H9 (cell line): ENCODE results near the gene TMED5. TPM values are rescaled to one million over a fixed set of nuclear protein-coding genes. Genes with fewer than 3 reads are reported as not detected.

ENCODE experiments used
- DNase-seq: peaks from one replicate; pipeline ENCODE4 v3.0.0-alpha.2; 2017
- H2AFZ ChIP-seq: one replicate; pipeline ENCODE4 v1.6.1; 2013; ENCODE audit warnings: mild to moderate bottlenecking, low read length, control low read depth, moderate library complexity
- H2AK5ac ChIP-seq: 2 replicates; pipeline ENCODE4 v1.6.1; 2013; ENCODE audit warnings: low read length, control low read depth, mixed read lengths; ENCODE audit not compliant: insufficient read length
- H2BK120ac ChIP-seq: one replicate; pipeline ENCODE4 v1.6.1; 2013; ENCODE audit warnings: low read depth, mild to moderate bottlenecking, low read length, control low read depth, inconsistent platforms; ENCODE audit not compliant: poor library complexity, severe bottlenecking
- H2BK12ac ChIP-seq: 2 replicates; pipeline ENCODE4 v1.6.1; 2013; ENCODE audit warnings: low read length, control low read depth, mixed read lengths, low read depth; ENCODE audit not compliant: insufficient read length
- H2BK15ac ChIP-seq: 2 replicates; pipeline ENCODE4 v1.6.1; 2013; ENCODE audit warnings: low read depth, low read length, control low read depth
- H2BK20ac ChIP-seq: one replicate; pipeline ENCODE4 v1.6.1; 2013; ENCODE audit warnings: low read depth, mild to moderate bottlenecking, low read length, control low read depth, inconsistent platforms; ENCODE audit not compliant: poor library complexity, severe bottlenecking
- H2BK5ac ChIP-seq: 2 replicates; pipeline ENCODE4 v1.6.1; 2013; ENCODE audit warnings: low read length, control low read depth, mixed read lengths; ENCODE audit not compliant: insufficient read length
- H3K14ac ChIP-seq: 2 replicates; pipeline ENCODE4 v1.6.1; 2013; ENCODE audit warnings: low read length, control low read depth; ENCODE audit not compliant: insufficient read depth
- H3K18ac ChIP-seq: 2 replicates; pipeline ENCODE4 v1.6.1; 2013; ENCODE audit warnings: low read depth, mild to moderate bottlenecking, mixed read lengths, low read length, control low read depth; ENCODE audit not compliant: insufficient read length
- H3K23ac ChIP-seq: 2 replicates; pipeline ENCODE4 v1.6.1; 2013; ENCODE audit warnings: low read length, control low read depth, mixed read lengths, low read depth; ENCODE audit not compliant: insufficient read length
- H3K23me2 ChIP-seq: 2 replicates; pipeline ENCODE4 v1.6.1; 2013; ENCODE audit warnings: low read depth, mild to moderate bottlenecking, mixed read lengths, low read length, control low read depth; ENCODE audit not compliant: insufficient read length, poor library complexity, severe bottlenecking
- H3K27ac ChIP-seq: 2 replicates; pipeline ENCODE4 v1.5.1; 2013; ENCODE audit warnings: low read length, control low read depth, mixed read lengths, low read depth; ENCODE audit not compliant: insufficient read length
- H3K27me3 ChIP-seq: 2 replicates; pipeline ENCODE4 v1.6.1; 2013; ENCODE audit warnings: low read length, control low read depth, inconsistent platforms; ENCODE audit not compliant: insufficient read depth
- H3K4ac ChIP-seq: 2 replicates; pipeline ENCODE4 v1.6.1; 2013; ENCODE audit warnings: low read depth, mild to moderate bottlenecking, control low read depth, inconsistent platforms, low read length, moderate library complexity
- H3K4me1 ChIP-seq: 2 replicates; pipeline ENCODE4 v1.6.1; 2013; ENCODE audit warnings: low read length, control low read depth, inconsistent platforms; ENCODE audit not compliant: insufficient read depth
- H3K4me2 ChIP-seq: 2 replicates; pipeline ENCODE4 v1.6.1; 2013; ENCODE audit warnings: low read length, control low read depth, mixed read lengths; ENCODE audit not compliant: insufficient read length, insufficient read depth
- H3K56ac ChIP-seq: 2 replicates; pipeline ENCODE4 v1.6.1; 2013; ENCODE audit warnings: low read depth, mild to moderate bottlenecking, mixed read lengths, low read length, control low read depth; ENCODE audit not compliant: insufficient read length
- H3K79me1 ChIP-seq: 2 replicates; pipeline ENCODE4 v1.6.1; 2013; ENCODE audit warnings: low read depth, mild to moderate bottlenecking, moderate library complexity, low read length, control low read depth, inconsistent platforms; ENCODE audit not compliant: insufficient read depth, poor library complexity, severe bottlenecking
- H3K79me2 ChIP-seq: 2 replicates; pipeline ENCODE4 v1.6.1; 2013; ENCODE audit warnings: low read length, control low read depth, inconsistent platforms; ENCODE audit not compliant: insufficient read depth
- H3K9ac ChIP-seq: 2 replicates; pipeline ENCODE4 v1.6.1; 2013; ENCODE audit warnings: low read length, control low read depth, mixed read lengths; ENCODE audit not compliant: insufficient read length; ENCODE audit errors: extremely low read depth
- H3K9me3 ChIP-seq: one replicate; pipeline ENCODE4 v1.6.1; 2013; ENCODE audit warnings: low read depth, low read length, inconsistent platforms; ENCODE audit not compliant: control insufficient read depth
- H3T11ph ChIP-seq: one replicate; pipeline ENCODE4 v1.6.1; 2013; ENCODE audit warnings: mild to moderate bottlenecking, low read length, control low read depth, inconsistent platforms
- H4K20me1 ChIP-seq: one replicate; pipeline ENCODE4 v1.6.1; 2013; ENCODE audit not compliant: control insufficient read depth, insufficient read length, insufficient read depth
- H4K5ac ChIP-seq: 2 replicates; pipeline ENCODE4 v1.6.1; 2013; ENCODE audit warnings: low read depth, mild to moderate bottlenecking, mixed read lengths, low read length, control low read depth; ENCODE audit not compliant: insufficient read length
- H4K8ac ChIP-seq: replicated peaks from 2 replicates; pipeline ENCODE4 v1.6.1; 2013; ENCODE audit warnings: low read length, control low read depth, mixed read lengths, low read depth; ENCODE audit not compliant: insufficient read length
- H4K91ac ChIP-seq: 2 replicates; pipeline ENCODE4 v1.6.1; 2013; ENCODE audit warnings: low read depth, mild to moderate bottlenecking, moderate library complexity, mixed read lengths, low read length, control low read depth; ENCODE audit not compliant: insufficient read length
- H3K27ac Mint-ChIP-seq, 3 experiments: 2 replicates in 2 of 3; 3 replicates in 1 of 3; pipeline ENCODE4 v1.8.0; 2020 to 2021; ENCODE audit warnings: mixed read lengths in 3 of 3, mild to moderate bottlenecking in 1 of 3, moderate library complexity in 1 of 3
- H3K27me3 Mint-ChIP-seq: 2 replicates; pipeline ENCODE4 v1.8.0; 2021; ENCODE audit warnings: low read depth, mild to moderate bottlenecking, moderate library complexity, mixed read lengths
- H3K36me3 Mint-ChIP-seq, 3 experiments: 2 replicates in 2 of 3; 3 replicates in 1 of 3; pipeline ENCODE4 v1.8.0; 2020 to 2021; ENCODE audit warnings: low read depth in 3 of 3, mixed read lengths in 3 of 3; ENCODE audit not compliant: insufficient read depth in 1 of 3
- H3K4me1 Mint-ChIP-seq, 2 experiments: 2 replicates each; pipeline ENCODE4 v1.8.0; 2020; ENCODE audit warnings: mixed read lengths in 2 of 2
- H3K4me3 Mint-ChIP-seq, 2 experiments: 2 replicates in 1 of 2; 3 replicates in 1 of 2; pipeline ENCODE4 v1.8.0; 2020 to 2021; ENCODE audit warnings: mild to moderate bottlenecking in 2 of 2, mixed read lengths in 2 of 2, moderate library complexity in 1 of 2
- H3K9me3 Mint-ChIP-seq, 2 experiments: 2 replicates in 1 of 2; 3 replicates in 1 of 2; pipeline ENCODE4 v1.8.0; 2020; ENCODE audit warnings: mild to moderate bottlenecking in 2 of 2, mixed read lengths in 2 of 2, moderate library complexity in 1 of 2
- CTCF ChIP-seq: fragments of 200-600 bp; sonication (generic); conservative IDR thresholded peaks from 3 replicates; pipeline ENCODE4 v1.8.0; 2021; ENCODE audit warnings: antibody characterized with exemption, mild to moderate bottlenecking
- WGBS: extraction: QIAGEN DNeasy Blood & Tissue Kit; methylation state at CpG from one replicate; pipeline ENCODE4 v1.1.7; 2013; ENCODE audit warnings: missing lambda C conversion rate, low lambda C conversion rate, mixed read lengths; ENCODE audit not compliant: insufficient read length; ENCODE audit errors: extremely low coverage; 5-methylcytosine and 5-hydroxymethylcytosine counted together
- total RNA-seq: library from RNA; stranded (reverse); gene quantifications from 2 replicates; pipeline ENCODE4 v1.2.1, GENCODE V29; 2021

Gene TMED5
- total RNA-seq, 1 experiment from 2014 or later, result 35.0 TPM

DNA sequence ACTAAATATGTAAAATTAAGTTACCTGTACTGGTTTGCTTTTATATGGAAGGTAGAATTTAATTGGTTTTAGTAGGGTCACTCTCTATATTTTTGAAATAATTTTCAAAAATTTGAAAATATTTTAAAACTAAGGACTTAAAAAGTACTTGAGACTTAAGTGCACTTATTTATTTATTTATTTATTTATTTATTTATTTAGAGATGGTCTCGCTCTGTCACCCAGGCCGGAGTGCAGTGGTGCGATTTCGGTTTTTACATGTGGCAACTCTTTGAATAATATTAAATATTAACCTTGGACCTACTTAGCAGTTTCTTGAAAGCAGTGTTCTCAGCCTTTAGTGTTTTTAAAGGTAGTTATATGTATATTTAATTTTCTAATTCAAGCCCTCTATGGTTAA is 36.4 kb downstream of the TMED5 start:
- no peaks in the 10 kb centered on the region for H3K79me2 ChIP-seq
- H3K4me1 ChIP-seq, result no peaks in the 10 kb centered on the region

More for the DNA sequence above, 36.4 kb downstream of the TMED5 start:
- peaks cover 9 to 32% (median 31%) of the 10 kb centered on the region in 3 experiments for H3K36me3 Mint-ChIP-seq
- Histone ChIP-seq H3K79me1 (peaks cover 2% of the 10 kb centered on the region), H3K56ac (no peak overlapping the region), H2AK5ac (no peak overlapping the region), H2BK20ac (no peak overlapping the region), H3K23ac (no peak overlapping the region), H2BK120ac (no peak overlapping the region), H2AFZ (no peak overlapping the region), H4K8ac (no peak overlapping the region), H3K4me2 (no peak overlapping the region), H4K91ac (no peak overlapping the region), H3K9me3 (no peaks in the 10 kb centered on the region), H3K9ac (no peak overlapping the region), H4K20me1 (no peaks in the 10 kb centered on the region), H3K27me3 (no peaks in the 10 kb centered on the region), H3K14ac (no peak overlapping the region), H4K5ac (no peak overlapping the region), H2BK15ac (no peak overlapping the region), H3K23me2 (no peaks in the 10 kb centered on the region), H2BK5ac (no peak overlapping the region), H2BK12ac (no peak overlapping the region), H3T11ph (no peak overlapping the region), H3K4ac (no peak overlapping the region), H3K18ac (no peak overlapping the region), H3K27ac (no peak overlapping the region)
- no CpG with 5 or more reads among the region's 4 CpGs for WGBS
- no peaks in the 10 kb centered on the region; the same call in 1 of the 2 replicates for H3K27me3 Mint-ChIP-seq
- no peak overlapping the region for H3K27ac Mint-ChIP-seq
- H3K9me3 Mint-ChIP-seq, result no peaks in the 10 kb centered on the region
- no peaks in the 10 kb centered on the region; a peak in 1 of 4 replicates for H3K4me1 Mint-ChIP-seq
- no peak for DNase-seq
- H3K4me3 Mint-ChIP-seq, result no peak overlapping the region
- no peak for TF ChIP-seq CTCF
